H9 (cell line): ENCODE results near the gene PDRG1. TPM values are rescaled to one million over a fixed set of nuclear protein-coding genes. Genes with fewer than 3 reads are reported as not detected.

Source experiments
- DNase-seq: peaks from one replicate; pipeline ENCODE4 v3.0.0-alpha.2; 2017
- H2AFZ ChIP-seq: one replicate; pipeline ENCODE4 v1.6.1; 2013; ENCODE audit warnings: mild to moderate bottlenecking, low read length, control low read depth, moderate library complexity
- H2AK5ac ChIP-seq: 2 replicates; pipeline ENCODE4 v1.6.1; 2013; ENCODE audit warnings: low read length, control low read depth, mixed read lengths; ENCODE audit not compliant: insufficient read length
- H2BK120ac ChIP-seq: one replicate; pipeline ENCODE4 v1.6.1; 2013; ENCODE audit warnings: low read depth, mild to moderate bottlenecking, low read length, control low read depth, inconsistent platforms; ENCODE audit not compliant: poor library complexity, severe bottlenecking
- H2BK12ac ChIP-seq: 2 replicates; pipeline ENCODE4 v1.6.1; 2013; ENCODE audit warnings: low read length, control low read depth, mixed read lengths, low read depth; ENCODE audit not compliant: insufficient read length
- H2BK15ac ChIP-seq: 2 replicates; pipeline ENCODE4 v1.6.1; 2013; ENCODE audit warnings: low read depth, low read length, control low read depth
- H2BK20ac ChIP-seq: one replicate; pipeline ENCODE4 v1.6.1; 2013; ENCODE audit warnings: low read depth, mild to moderate bottlenecking, low read length, control low read depth, inconsistent platforms; ENCODE audit not compliant: poor library complexity, severe bottlenecking
- H2BK5ac ChIP-seq: 2 replicates; pipeline ENCODE4 v1.6.1; 2013; ENCODE audit warnings: low read length, control low read depth, mixed read lengths; ENCODE audit not compliant: insufficient read length
- H3K14ac ChIP-seq: 2 replicates; pipeline ENCODE4 v1.6.1; 2013; ENCODE audit warnings: low read length, control low read depth; ENCODE audit not compliant: insufficient read depth
- H3K18ac ChIP-seq: 2 replicates; pipeline ENCODE4 v1.6.1; 2013; ENCODE audit warnings: low read depth, mild to moderate bottlenecking, mixed read lengths, low read length, control low read depth; ENCODE audit not compliant: insufficient read length
- H3K23ac ChIP-seq: 2 replicates; pipeline ENCODE4 v1.6.1; 2013; ENCODE audit warnings: low read length, control low read depth, mixed read lengths, low read depth; ENCODE audit not compliant: insufficient read length
- H3K23me2 ChIP-seq: 2 replicates; pipeline ENCODE4 v1.6.1; 2013; ENCODE audit warnings: low read depth, mild to moderate bottlenecking, mixed read lengths, low read length, control low read depth; ENCODE audit not compliant: insufficient read length, poor library complexity, severe bottlenecking
- H3K27ac ChIP-seq: 2 replicates; pipeline ENCODE4 v1.5.1; 2013; ENCODE audit warnings: low read length, control low read depth, mixed read lengths, low read depth; ENCODE audit not compliant: insufficient read length
- H3K27me3 ChIP-seq: 2 replicates; pipeline ENCODE4 v1.6.1; 2013; ENCODE audit warnings: low read length, control low read depth, inconsistent platforms; ENCODE audit not compliant: insufficient read depth
- H3K4ac ChIP-seq: 2 replicates; pipeline ENCODE4 v1.6.1; 2013; ENCODE audit warnings: low read depth, mild to moderate bottlenecking, control low read depth, inconsistent platforms, low read length, moderate library complexity
- H3K4me1 ChIP-seq: 2 replicates; pipeline ENCODE4 v1.6.1; 2013; ENCODE audit warnings: low read length, control low read depth, inconsistent platforms; ENCODE audit not compliant: insufficient read depth
- H3K4me2 ChIP-seq: 2 replicates; pipeline ENCODE4 v1.6.1; 2013; ENCODE audit warnings: low read length, control low read depth, mixed read lengths; ENCODE audit not compliant: insufficient read length, insufficient read depth
- H3K56ac ChIP-seq: 2 replicates; pipeline ENCODE4 v1.6.1; 2013; ENCODE audit warnings: low read depth, mild to moderate bottlenecking, mixed read lengths, low read length, control low read depth; ENCODE audit not compliant: insufficient read length
- H3K79me1 ChIP-seq: 2 replicates; pipeline ENCODE4 v1.6.1; 2013; ENCODE audit warnings: low read depth, mild to moderate bottlenecking, moderate library complexity, low read length, control low read depth, inconsistent platforms; ENCODE audit not compliant: insufficient read depth, poor library complexity, severe bottlenecking
- H3K79me2 ChIP-seq: 2 replicates; pipeline ENCODE4 v1.6.1; 2013; ENCODE audit warnings: low read length, control low read depth, inconsistent platforms; ENCODE audit not compliant: insufficient read depth
- H3K9ac ChIP-seq: 2 replicates; pipeline ENCODE4 v1.6.1; 2013; ENCODE audit warnings: low read length, control low read depth, mixed read lengths; ENCODE audit not compliant: insufficient read length; ENCODE audit errors: extremely low read depth
- H3K9me3 ChIP-seq: one replicate; pipeline ENCODE4 v1.6.1; 2013; ENCODE audit warnings: low read depth, low read length, inconsistent platforms; ENCODE audit not compliant: control insufficient read depth
- H3T11ph ChIP-seq: one replicate; pipeline ENCODE4 v1.6.1; 2013; ENCODE audit warnings: mild to moderate bottlenecking, low read length, control low read depth, inconsistent platforms
- H4K20me1 ChIP-seq: one replicate; pipeline ENCODE4 v1.6.1; 2013; ENCODE audit not compliant: control insufficient read depth, insufficient read length, insufficient read depth
- H4K5ac ChIP-seq: 2 replicates; pipeline ENCODE4 v1.6.1; 2013; ENCODE audit warnings: low read depth, mild to moderate bottlenecking, mixed read lengths, low read length, control low read depth; ENCODE audit not compliant: insufficient read length
- H4K8ac ChIP-seq: replicated peaks from 2 replicates; pipeline ENCODE4 v1.6.1; 2013; ENCODE audit warnings: low read length, control low read depth, mixed read lengths, low read depth; ENCODE audit not compliant: insufficient read length
- H4K91ac ChIP-seq: 2 replicates; pipeline ENCODE4 v1.6.1; 2013; ENCODE audit warnings: low read depth, mild to moderate bottlenecking, moderate library complexity, mixed read lengths, low read length, control low read depth; ENCODE audit not compliant: insufficient read length
- H3K27ac Mint-ChIP-seq, 3 experiments: 2 replicates in 2 of 3; 3 replicates in 1 of 3; pipeline ENCODE4 v1.8.0; 2020 to 2021; ENCODE audit warnings: mixed read lengths in 3 of 3, mild to moderate bottlenecking in 1 of 3, moderate library complexity in 1 of 3
- H3K27me3 Mint-ChIP-seq: 2 replicates; pipeline ENCODE4 v1.8.0; 2021; ENCODE audit warnings: low read depth, mild to moderate bottlenecking, moderate library complexity, mixed read lengths
- H3K36me3 Mint-ChIP-seq, 3 experiments: 2 replicates in 2 of 3; 3 replicates in 1 of 3; pipeline ENCODE4 v1.8.0; 2020 to 2021; ENCODE audit warnings: low read depth in 3 of 3, mixed read lengths in 3 of 3; ENCODE audit not compliant: insufficient read depth in 1 of 3
- H3K4me1 Mint-ChIP-seq, 2 experiments: 2 replicates each; pipeline ENCODE4 v1.8.0; 2020; ENCODE audit warnings: mixed read lengths in 2 of 2
- H3K4me3 Mint-ChIP-seq, 2 experiments: 2 replicates in 1 of 2; 3 replicates in 1 of 2; pipeline ENCODE4 v1.8.0; 2020 to 2021; ENCODE audit warnings: mild to moderate bottlenecking in 2 of 2, mixed read lengths in 2 of 2, moderate library complexity in 1 of 2
- H3K9me3 Mint-ChIP-seq, 2 experiments: 2 replicates in 1 of 2; 3 replicates in 1 of 2; pipeline ENCODE4 v1.8.0; 2020; ENCODE audit warnings: mild to moderate bottlenecking in 2 of 2, mixed read lengths in 2 of 2, moderate library complexity in 1 of 2
- CTCF ChIP-seq: fragments of 200-600 bp; sonication (generic); conservative IDR thresholded peaks from 3 replicates; pipeline ENCODE4 v1.8.0; 2021; ENCODE audit warnings: antibody characterized with exemption, mild to moderate bottlenecking
- WGBS: extraction: QIAGEN DNeasy Blood & Tissue Kit; methylation state at CpG from one replicate; pipeline ENCODE4 v1.1.7; 2013; ENCODE audit warnings: missing lambda C conversion rate, low lambda C conversion rate, mixed read lengths; ENCODE audit not compliant: insufficient read length; ENCODE audit errors: extremely low coverage; 5-methylcytosine and 5-hydroxymethylcytosine counted together
- total RNA-seq: library from RNA; stranded (reverse); gene quantifications from 2 replicates; pipeline ENCODE4 v1.2.1, GENCODE V29; 2021

Gene PDRG1
- total RNA-seq, 1 experiment from 2014 or later = 32.2 TPM

GRCh38 chr20:31926493-31926892, 25.4 kb downstream of the PDRG1 start:
- no CpG with 5 or more reads among the region's 2 CpGs for WGBS

More at GRCh38 chr20:31926493-31926892, 25.4 kb downstream of the PDRG1 start:
- Histone ChIP-seq H4K5ac (no peak overlapping the region), H3K4me1 (no peaks in the 10 kb centered on the region), H3K4me2 (no peak overlapping the region), H2BK120ac (no peak overlapping the region), H4K91ac (no peak overlapping the region), H3K23me2 (no peaks in the 10 kb centered on the region), H3K27me3 (no peaks in the 10 kb centered on the region), H2BK15ac (no peak overlapping the region), H4K8ac (no peak overlapping the region), H3K14ac (no peak overlapping the region), H3K23ac (no peak overlapping the region), H3K9me3 (no peaks in the 10 kb centered on the region), H2BK20ac (no peak overlapping the region), H3K79me2 (no peaks in the 10 kb centered on the region), H3K56ac (no peak overlapping the region), H3K79me1 (no peaks in the 10 kb centered on the region), H2BK5ac (no peak overlapping the region), H3K27ac (no peak overlapping the region), H3T11ph (no peak overlapping the region), H2AK5ac (no peak overlapping the region), H3K18ac (no peak overlapping the region), H4K20me1 (no peaks in the 10 kb centered on the region), H3K9ac (no peak overlapping the region), H2AFZ (no peak overlapping the region), H3K4ac (no peak overlapping the region), H2BK12ac (no peak overlapping the region)
- no peaks in the 10 kb centered on the region; a peak in 1 of 7 replicates for H3K36me3 Mint-ChIP-seq
- H3K4me1 Mint-ChIP-seq = peaks cover 17 to 26% of the 10 kb centered on the region in 2 experiments
- no peak for DNase-seq
- TF ChIP-seq CTCF = no peak
- H3K27me3 Mint-ChIP-seq = peaks cover 11% of the 10 kb centered on the region
- no peaks in the 10 kb centered on the region for H3K9me3 Mint-ChIP-seq
- H3K4me3 Mint-ChIP-seq = no peak overlapping the region
- no peak overlapping the region for H3K27ac Mint-ChIP-seq
